Endothelial cell (in vitro differentiated cells): Measurements from ENCODE around the gene ZMIZ1. TPM values are rescaled to one million over a fixed set of nuclear protein-coding genes. Genes with fewer than 3 reads are reported as not detected.

ENCODE experiments used
- DNase-seq: peaks from one replicate; pipeline ENCODE4 v3.0.0; 2021; ENCODE audit warnings: low spot score
- H3K27ac Mint-ChIP-seq: one replicate; pipeline ENCODE4 v1.8.0; 2021; ENCODE audit warnings: mixed read lengths, inconsistent platforms; ENCODE audit not compliant: unreplicated experiment
- H3K27me3 Mint-ChIP-seq: one replicate; pipeline ENCODE4 v1.8.0; 2021; ENCODE audit warnings: mild to moderate bottlenecking, moderate library complexity, mixed read lengths, inconsistent platforms; ENCODE audit not compliant: unreplicated experiment
- H3K36me3 Mint-ChIP-seq: one replicate; pipeline ENCODE4 v1.8.0; 2021; ENCODE audit warnings: mild to moderate bottlenecking, low read depth, mixed read lengths, inconsistent platforms; ENCODE audit not compliant: unreplicated experiment
- H3K4me1 Mint-ChIP-seq: one replicate; pipeline ENCODE4 v1.8.0; 2021; ENCODE audit warnings: mild to moderate bottlenecking, mixed read lengths, inconsistent platforms; ENCODE audit not compliant: unreplicated experiment
- H3K4me3 Mint-ChIP-seq: one replicate; pipeline ENCODE4 v1.8.0; 2021; ENCODE audit warnings: mild to moderate bottlenecking, mixed read lengths, inconsistent platforms; ENCODE audit not compliant: unreplicated experiment
- H3K9me3 Mint-ChIP-seq: one replicate; pipeline ENCODE4 v1.8.0; 2021; ENCODE audit warnings: mixed read lengths, inconsistent platforms; ENCODE audit not compliant: unreplicated experiment
- CTCF ChIP-seq: fragments of 200-600 bp; sonication (generic); IDR thresholded peaks from one replicate; pipeline ENCODE4 v1.5.0; 2021; ENCODE audit warnings: antibody characterized with exemption; ENCODE audit not compliant: unreplicated experiment
- total RNA-seq: library from RNA; stranded (reverse); fragmentation: NEBNext Ultra II Directional; extraction: Animal tissue kit (Norgen Biotek cat#: 25700); gene quantifications from one replicate; pipeline ENCODE4 v1.2.1, GENCODE V29; 2021; ENCODE audit not compliant: unreplicated experiment

ZMIZ1 gene
- total RNA-seq, 1 donor from 2014 or later = 102 TPM

- Mint-ChIP-seq H3K9me3 (no peaks in the 10 kb centered on the region), H3K27ac (no peak overlapping the region), H3K4me3 (no peak overlapping the region), H3K36me3 (peaks cover 21% of the 10 kb centered on the region), H3K27me3 (peaks cover 2% of the 10 kb centered on the region), H3K4me1 (no peaks in the 10 kb centered on the region)
- no peak for TF ChIP-seq CTCF
- no peak for DNase-seq
These were observed 281.8 kb downstream of the ZMIZ1 start for GRCh38 chr10:79350407-79351154.

- DNase-seq = no peak
- Mint-ChIP-seq H3K4me1 (no peaks in the 10 kb centered on the region), H3K9me3 (no peaks in the 10 kb centered on the region), H3K36me3 (peaks cover 21% of the 10 kb centered on the region), H3K4me3 (no peak overlapping the region), H3K27ac (no peak overlapping the region), H3K27me3 (peaks cover 2% of the 10 kb centered on the region)
- no peak for TF ChIP-seq CTCF
These were observed 282.6 kb downstream of the ZMIZ1 start for GRCh38 chr10:79351332-79351731.

GRCh38 chr10:79352035-79352877 is 283.5 kb downstream of the ZMIZ1 start:
- Mint-ChIP-seq H3K9me3 (no peaks in the 10 kb centered on the region), H3K36me3 (peaks cover 21% of the 10 kb centered on the region), H3K4me1 (no peaks in the 10 kb centered on the region), H3K4me3 (no peak overlapping the region), H3K27ac (no peak overlapping the region), H3K27me3 (peaks cover 2% of the 10 kb centered on the region)
- no peak for DNase-seq
- no peak for TF ChIP-seq CTCF

GRCh38 chr10:79353000-79353406 is 284.2 kb downstream of the ZMIZ1 start:
- H3K9me3 Mint-ChIP-seq = no peaks in the 10 kb centered on the region
- no peak overlapping the region for H3K4me3 Mint-ChIP-seq
- H3K27ac Mint-ChIP-seq = no peak overlapping the region
- peaks cover 2% of the 10 kb centered on the region for H3K27me3 Mint-ChIP-seq
- DNase-seq = no peak
- no peak for TF ChIP-seq CTCF
- H3K36me3 Mint-ChIP-seq = peaks cover 21% of the 10 kb centered on the region
- H3K4me1 Mint-ChIP-seq = no peaks in the 10 kb centered on the region

GRCh38 chr10:79353726-79354125 is 285.0 kb downstream of the ZMIZ1 start:
- H3K4me1 Mint-ChIP-seq = no peaks in the 10 kb centered on the region
- H3K36me3 Mint-ChIP-seq = peaks cover 21% of the 10 kb centered on the region
- H3K4me3 Mint-ChIP-seq = peak overlapping the region; percentile 37
- no peak for DNase-seq
- H3K9me3 Mint-ChIP-seq = no peaks in the 10 kb centered on the region
- peaks cover 2% of the 10 kb centered on the region for H3K27me3 Mint-ChIP-seq
- TF ChIP-seq CTCF = no peak
- no peak overlapping the region for H3K27ac Mint-ChIP-seq
